Skeletal muscle satellite cell (primary cell): Measurements from ENCODE around the gene CIAO3.

Experiments
- H3K27me3 ChIP-seq: 2 replicates; pipeline ENCODE4 v1.7.0; 2013; ENCODE audit warnings: low read length; ENCODE audit not compliant: control insufficient read depth, insufficient read depth
- H3K36me3 ChIP-seq: 2 replicates; pipeline ENCODE4 v1.7.0; 2013; ENCODE audit warnings: mild to moderate bottlenecking, control low read depth, low read length; ENCODE audit not compliant: insufficient read depth
- H3K4me1 ChIP-seq: 2 replicates; pipeline ENCODE4 v1.7.0; 2013; ENCODE audit warnings: low read length; ENCODE audit not compliant: control insufficient read depth, insufficient read depth
- H3K4me2 ChIP-seq: 2 replicates; pipeline ENCODE4 v1.7.0; 2013; ENCODE audit warnings: mild to moderate bottlenecking, low read length
- H3K4me3 ChIP-seq: 2 replicates; pipeline ENCODE4 v1.7.0; 2013; ENCODE audit warnings: low read length
- H3K9ac ChIP-seq: 2 replicates; pipeline ENCODE4 v1.7.0; 2013; ENCODE audit warnings: mild to moderate bottlenecking, low read depth, low read length, moderate library complexity
- H3K9me3 ChIP-seq: replicated peaks from 2 replicates; pipeline ENCODE4 v1.7.0; 2013; ENCODE audit warnings: mild to moderate bottlenecking, control low read depth, low read length

Gene CIAO3

GRCh38 chr16:774086-775001, 33.5 kb upstream of the CIAO3 start:
- Histone ChIP-seq H3K4me3 (no peak overlapping the region), H3K36me3 (no peaks in the 10 kb centered on the region), H3K4me2 (no peak overlapping the region), H3K9me3 (no peaks in the 10 kb centered on the region), H3K27me3 (peaks cover 15% of the 10 kb centered on the region), H3K9ac (no peak overlapping the region), H3K4me1 (no peaks in the 10 kb centered on the region)

- Histone ChIP-seq H3K4me3 (no peak overlapping the region), H3K9me3 (no peaks in the 10 kb centered on the region), H3K36me3 (no peaks in the 10 kb centered on the region), H3K4me2 (no peak overlapping the region), H3K9ac (no peak overlapping the region), H3K4me1 (no peaks in the 10 kb centered on the region), H3K27me3 (peaks cover 4% of the 10 kb centered on the region)
Observed at GRCh38 chr16:772959-773358, 32.2 kb upstream of the CIAO3 start.

- no peaks in the 10 kb centered on the region for H3K9me3 ChIP-seq
- no peak overlapping the region for H3K4me2 ChIP-seq
- no peaks in the 10 kb centered on the region for H3K4me1 ChIP-seq
- no peaks in the 10 kb centered on the region for H3K27me3 ChIP-seq
- H3K9ac ChIP-seq = no peak overlapping the region
- no peak overlapping the region for H3K4me3 ChIP-seq
- H3K36me3 ChIP-seq = no peaks in the 10 kb centered on the region
Observed at GRCh38 chr16:770411-770810, 29.6 kb upstream of the CIAO3 start.

GRCh38 chr16:769934-770333, 29.1 kb upstream of the CIAO3 start:
- no peaks in the 10 kb centered on the region for H3K4me1 ChIP-seq
- H3K9me3 ChIP-seq = no peaks in the 10 kb centered on the region
- H3K4me3 ChIP-seq = no peak overlapping the region
- no peaks in the 10 kb centered on the region for H3K36me3 ChIP-seq
- H3K4me2 ChIP-seq = no peak overlapping the region
- H3K27me3 ChIP-seq = no peaks in the 10 kb centered on the region
- no peak overlapping the region for H3K9ac ChIP-seq

- H3K9me3 ChIP-seq = no peaks in the 10 kb centered on the region
- no peaks in the 10 kb centered on the region for H3K4me1 ChIP-seq
- H3K27me3 ChIP-seq = no peaks in the 10 kb centered on the region
- H3K36me3 ChIP-seq = no peaks in the 10 kb centered on the region
- no peak overlapping the region for H3K4me3 ChIP-seq
- H3K9ac ChIP-seq = no peak overlapping the region
- no peak overlapping the region for H3K4me2 ChIP-seq
Observed at GRCh38 chr16:769184-769784, 28.5 kb upstream of the CIAO3 start.

- no peaks in the 10 kb centered on the region for H3K27me3 ChIP-seq
- H3K36me3 ChIP-seq = no peaks in the 10 kb centered on the region
- no peaks in the 10 kb centered on the region for H3K4me1 ChIP-seq
- no peak overlapping the region for H3K4me2 ChIP-seq
- H3K9me3 ChIP-seq = no peaks in the 10 kb centered on the region
- H3K4me3 ChIP-seq = no peak overlapping the region
- H3K9ac ChIP-seq = no peak overlapping the region
Observed at GRCh38 chr16:768428-768827, 27.6 kb upstream of the CIAO3 start.

- no peaks in the 10 kb centered on the region for H3K27me3 ChIP-seq
- H3K9me3 ChIP-seq = no peaks in the 10 kb centered on the region
- H3K4me3 ChIP-seq = no peak overlapping the region
- H3K36me3 ChIP-seq = no peaks in the 10 kb centered on the region
- H3K9ac ChIP-seq = no peak overlapping the region
- no peaks in the 10 kb centered on the region for H3K4me1 ChIP-seq
- H3K4me2 ChIP-seq = no peak overlapping the region
Observed at GRCh38 chr16:767743-768235, 27.0 kb upstream of the CIAO3 start.

- H3K27me3 ChIP-seq = no peaks in the 10 kb centered on the region
- H3K9me3 ChIP-seq = no peaks in the 10 kb centered on the region
Observed at GRCh38 chr16:766820-767640, 26.2 kb upstream of the CIAO3 start.

GRCh38 chr16:766008-766819, 25.4 kb upstream of the CIAO3 start:
- H3K9ac ChIP-seq = no peak overlapping the region
- H3K4me1 ChIP-seq = no peaks in the 10 kb centered on the region
- H3K4me2 ChIP-seq = no peak overlapping the region
- H3K9me3 ChIP-seq = no peaks in the 10 kb centered on the region
- H3K4me3 ChIP-seq = no peak overlapping the region
- H3K36me3 ChIP-seq = no peaks in the 10 kb centered on the region
- no peaks in the 10 kb centered on the region for H3K27me3 ChIP-seq

More at GRCh38 chr16:766820-767640, 26.2 kb upstream of the CIAO3 start:
- no peak overlapping the region for H3K4me3 ChIP-seq
- H3K4me1 ChIP-seq = no peaks in the 10 kb centered on the region
- H3K9ac ChIP-seq = no peak overlapping the region
- no peaks in the 10 kb centered on the region for H3K36me3 ChIP-seq
- H3K4me2 ChIP-seq = no peak overlapping the region

GRCh38 chr16:765488-765865, 24.7 kb upstream of the CIAO3 start:
- no peak overlapping the region for H3K9ac ChIP-seq

More at GRCh38 chr16:765488-765865, 24.7 kb upstream of the CIAO3 start:
- Histone ChIP-seq H3K9me3 (no peaks in the 10 kb centered on the region), H3K4me3 (no peak overlapping the region), H3K27me3 (peaks cover 3% of the 10 kb centered on the region), H3K4me1 (peaks cover 5% of the 10 kb centered on the region), H3K36me3 (no peaks in the 10 kb centered on the region), H3K4me2 (no peak overlapping the region)
